Mesendoderm (in vitro differentiated cells): ENCODE data around the gene HEYL.

Experiments used
- DNase-seq: peaks from one replicate; pipeline ENCODE4 v3.0.0; 2013
- H2AK5ac ChIP-seq: 2 replicates; pipeline ENCODE4 v1.6.1; 2013; ENCODE audit warnings: low read length, inconsistent platforms
- H2BK120ac ChIP-seq: 2 replicates; pipeline ENCODE4 v1.6.1; 2013; ENCODE audit warnings: low read depth, mild to moderate bottlenecking, low read length, moderate library complexity, mixed read lengths
- H2BK15ac ChIP-seq: replicated peaks from 2 replicates; pipeline ENCODE4 v1.6.1; 2013; ENCODE audit warnings: low read depth, mild to moderate bottlenecking, moderate library complexity
- H2BK5ac ChIP-seq: 2 replicates; pipeline ENCODE4 v1.6.1; 2013; ENCODE audit warnings: low read length, inconsistent platforms
- H3K18ac ChIP-seq: 2 replicates; pipeline ENCODE4 v1.6.1; 2013; ENCODE audit warnings: mild to moderate bottlenecking, low read length, mixed read lengths
- H3K23ac ChIP-seq: one replicate; pipeline ENCODE4 v1.6.1; 2013; ENCODE audit warnings: low read length
- H3K27ac ChIP-seq: 2 replicates; pipeline ENCODE4 v1.5.1; 2013; ENCODE audit warnings: low read depth, mild to moderate bottlenecking, inconsistent platforms, low read length, moderate library complexity
- H3K27me3 ChIP-seq: 2 replicates; pipeline ENCODE4 v1.6.1; 2013; ENCODE audit warnings: low read length, control low read depth, mild to moderate bottlenecking, inconsistent platforms; ENCODE audit not compliant: insufficient read depth, poor library complexity
- H3K36me3 ChIP-seq: 2 replicates; pipeline ENCODE4 v1.6.1; 2013; ENCODE audit warnings: low read length, inconsistent platforms; ENCODE audit not compliant: control insufficient read depth, insufficient read depth
- H3K4ac ChIP-seq: one replicate; pipeline ENCODE4 v1.6.1; 2013; ENCODE audit warnings: low read depth, mild to moderate bottlenecking, low read length, moderate library complexity
- H3K4me1 ChIP-seq: 2 replicates; pipeline ENCODE4 v1.6.1; 2013; ENCODE audit warnings: low read depth, low read length, inconsistent platforms; ENCODE audit not compliant: control insufficient read depth
- H3K4me2 ChIP-seq: 2 replicates; pipeline ENCODE4 v1.6.1; 2013; ENCODE audit warnings: low read length
- H3K4me3 ChIP-seq: 2 replicates; pipeline ENCODE4 v1.5.1; 2013; ENCODE audit warnings: mild to moderate bottlenecking, low read length
- H3K56ac ChIP-seq: one replicate; pipeline ENCODE4 v1.6.1; 2013; ENCODE audit warnings: low read length
- H3K79me1 ChIP-seq: 2 replicates; pipeline ENCODE4 v1.6.1; 2013; ENCODE audit warnings: low read length, inconsistent platforms
- H3K79me2 ChIP-seq: 2 replicates; pipeline ENCODE4 v1.6.1; 2013; ENCODE audit warnings: mild to moderate bottlenecking, low read length; ENCODE audit not compliant: control insufficient read depth, insufficient read depth
- H3K9ac ChIP-seq: 2 replicates; pipeline ENCODE4 v1.6.1; 2013; ENCODE audit warnings: low read length, inconsistent platforms
- H4K5ac ChIP-seq: one replicate; pipeline ENCODE4 v1.6.1; 2013; ENCODE audit warnings: low read length
- H4K8ac ChIP-seq: one replicate; pipeline ENCODE4 v1.6.1; 2013; ENCODE audit warnings: low read depth, mild to moderate bottlenecking, control low read depth, low read length, moderate library complexity
- WGBS: extraction: QIAGEN DNeasy Blood & Tissue Kit; methylation state at CpG from one replicate; pipeline ENCODE4 v1.1.7; 2013; ENCODE audit warnings: low lambda C conversion rate, missing lambda C conversion rate; ENCODE audit not compliant: insufficient coverage; ENCODE audit errors: extremely low coverage; 5-methylcytosine and 5-hydroxymethylcytosine counted together

The HEYL gene

DNA sequence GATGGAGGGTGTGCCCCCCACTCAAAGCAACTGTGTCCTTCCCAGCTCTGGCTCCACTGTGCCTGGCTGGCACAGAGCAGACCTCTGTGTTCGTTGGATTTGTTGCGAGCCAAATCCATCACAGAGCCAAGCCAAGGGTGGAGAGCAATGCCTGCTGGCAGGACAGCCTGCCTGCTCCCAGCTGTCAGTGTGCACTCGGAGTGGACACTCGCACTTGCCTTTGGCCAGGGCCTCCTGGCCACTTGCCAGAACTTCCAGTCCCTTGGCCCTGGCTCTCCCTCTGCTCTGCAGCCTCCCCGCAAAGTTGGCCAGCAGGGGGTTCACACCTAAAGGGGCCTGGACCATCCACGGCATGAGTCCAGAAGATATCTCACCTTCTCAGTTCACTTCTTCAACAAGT is 16.4 kb downstream of the HEYL start:
- Histone ChIP-seq H3K27ac (no peak overlapping the region), H3K36me3 (no peaks in the 10 kb centered on the region), H2BK120ac (no peak overlapping the region), H3K4me1 (no peaks in the 10 kb centered on the region), H3K4me3 (no peak overlapping the region), H3K79me1 (no peaks in the 10 kb centered on the region), H3K56ac (no peak overlapping the region), H3K9ac (no peak overlapping the region), H3K27me3 (no peaks in the 10 kb centered on the region), H3K4me2 (no peak overlapping the region), H2AK5ac (no peak overlapping the region), H2BK15ac (no peak overlapping the region), H4K5ac (no peak overlapping the region), H3K23ac (no peak overlapping the region), H4K8ac (no peak overlapping the region), H2BK5ac (no peak overlapping the region), H3K18ac (no peak overlapping the region), H3K79me2 (no peaks in the 10 kb centered on the region), H3K4ac (no peak overlapping the region)
- no peak for DNase-seq
- WGBS = no CpG with 5 or more reads among the region's 6 CpGs

- no peaks in the 10 kb centered on the region for H3K27me3 ChIP-seq
- no peak overlapping the region for H3K4me2 ChIP-seq
- H3K18ac ChIP-seq = no peak overlapping the region
- H2BK5ac ChIP-seq = no peak overlapping the region
- no peak overlapping the region for H2AK5ac ChIP-seq
- no peak overlapping the region for H3K9ac ChIP-seq
- no peak overlapping the region for H2BK120ac ChIP-seq
- H4K8ac ChIP-seq = no peak overlapping the region
- no peak overlapping the region for H4K5ac ChIP-seq
- no peak overlapping the region for H3K27ac ChIP-seq
- H3K4ac ChIP-seq = no peak overlapping the region
- H3K79me1 ChIP-seq = no peaks in the 10 kb centered on the region
- no CpG with 5 or more reads among the region's 3 CpGs for WGBS
- DNase-seq = no peak
- no peak overlapping the region for H2BK15ac ChIP-seq
- no peaks in the 10 kb centered on the region for H3K79me2 ChIP-seq
- H3K36me3 ChIP-seq = no peaks in the 10 kb centered on the region
- no peak overlapping the region for H3K4me3 ChIP-seq
- H3K4me1 ChIP-seq = no peaks in the 10 kb centered on the region
- H3K23ac ChIP-seq = no peak overlapping the region
- H3K56ac ChIP-seq = no peak overlapping the region
These were observed 17.0 kb downstream of the HEYL start for GRCh38 chr1:39622427-39622826.

- Histone ChIP-seq H4K5ac (no peak overlapping the region), H2BK120ac (no peak overlapping the region), H3K79me1 (no peaks in the 10 kb centered on the region), H3K4me1 (no peaks in the 10 kb centered on the region), H3K23ac (no peak overlapping the region), H3K79me2 (no peaks in the 10 kb centered on the region), H3K56ac (no peak overlapping the region), H3K27ac (no peak overlapping the region), H3K4me2 (no peak overlapping the region), H3K18ac (no peak overlapping the region), H2BK5ac (no peak overlapping the region), H2BK15ac (no peak overlapping the region), H3K9ac (no peak overlapping the region), H4K8ac (no peak overlapping the region), H3K27me3 (no peaks in the 10 kb centered on the region), H3K36me3 (no peaks in the 10 kb centered on the region), H2AK5ac (no peak overlapping the region), H3K4ac (no peak overlapping the region), H3K4me3 (no peak overlapping the region)
- WGBS = no CpG with 5 or more reads among the region's 3 CpGs
- DNase-seq = no peak
These were observed 18.7 kb downstream of the HEYL start for GRCh38 chr1:39620659-39621165.

- Histone ChIP-seq H2BK5ac (no peak overlapping the region), H3K18ac (no peak overlapping the region)
- WGBS = no CpG with 5 or more reads among the region's 4 CpGs
These were observed 21.9 kb downstream of the HEYL start for GRCh38 chr1:39617488-39618049.

DNA sequence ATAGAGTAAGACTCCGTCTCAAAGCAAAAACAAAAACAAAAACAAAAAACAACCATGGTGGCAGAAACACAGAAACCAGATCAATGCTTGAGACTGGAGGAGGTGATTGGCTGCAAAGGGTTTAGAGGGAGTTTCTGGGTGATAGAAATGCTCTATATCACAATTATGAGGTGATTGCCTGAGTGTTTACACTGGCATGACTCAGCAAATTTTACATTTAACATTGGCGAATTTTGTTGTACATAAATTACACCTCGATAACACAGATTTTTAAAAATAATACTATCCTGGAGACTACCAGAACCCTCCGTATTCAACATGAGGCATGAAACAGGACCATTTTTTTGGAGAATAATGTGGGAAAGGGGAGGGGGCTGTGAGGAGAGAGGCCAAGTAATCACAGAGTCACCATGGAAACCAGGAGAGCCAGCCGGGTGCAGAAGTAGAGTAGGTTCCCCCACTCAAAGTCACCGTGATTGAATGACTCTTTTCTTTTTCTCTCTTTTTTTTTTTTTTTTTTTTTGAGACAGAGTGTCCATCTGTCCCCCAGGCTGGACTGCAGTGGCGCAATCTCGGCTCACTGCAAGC is 24.3 kb downstream of the HEYL start:
- Histone ChIP-seq H2BK5ac (no peak overlapping the region), H3K23ac (no peak overlapping the region), H3K36me3 (no peaks in the 10 kb centered on the region), H3K4ac (no peak overlapping the region), H3K4me1 (no peaks in the 10 kb centered on the region), H3K9ac (no peak overlapping the region), H3K27ac (no peak overlapping the region), H3K27me3 (no peaks in the 10 kb centered on the region), H2BK15ac (no peak overlapping the region), H4K8ac (no peak overlapping the region), H3K4me3 (no peak overlapping the region), H3K56ac (no peak overlapping the region), H3K4me2 (no peak overlapping the region), H2AK5ac (no peak overlapping the region), H3K18ac (no peak overlapping the region), H3K79me2 (no peaks in the 10 kb centered on the region), H3K79me1 (no peaks in the 10 kb centered on the region), H2BK120ac (no peak overlapping the region), H4K5ac (no peak overlapping the region)
- DNase-seq = peak; percentile 43
- no CpG with 5 or more reads among the region's 8 CpGs for WGBS

More at GRCh38 chr1:39617488-39618049, 21.9 kb downstream of the HEYL start:
- Histone ChIP-seq H3K79me2 (no peaks in the 10 kb centered on the region), H3K4me3 (no peak overlapping the region), H2AK5ac (no peak overlapping the region), H3K56ac (no peak overlapping the region), H3K4me1 (no peaks in the 10 kb centered on the region), H3K4ac (no peak overlapping the region), H2BK15ac (no peak overlapping the region), H3K23ac (no peak overlapping the region), H4K5ac (no peak overlapping the region), H3K27ac (no peak overlapping the region), H3K36me3 (no peaks in the 10 kb centered on the region), H3K79me1 (no peaks in the 10 kb centered on the region), H4K8ac (no peak overlapping the region), H2BK120ac (no peak overlapping the region), H3K27me3 (no peaks in the 10 kb centered on the region), H3K9ac (no peak overlapping the region), H3K4me2 (no peak overlapping the region)
- DNase-seq = no peak

- Histone ChIP-seq H2AK5ac (no peak overlapping the region), H2BK5ac (no peak overlapping the region), H3K79me2 (no peaks in the 10 kb centered on the region), H3K4me1 (no peaks in the 10 kb centered on the region), H3K27ac (no peak overlapping the region), H3K23ac (no peak overlapping the region), H3K9ac (no peak overlapping the region), H4K8ac (no peak overlapping the region), H2BK15ac (no peak overlapping the region), H3K4me2 (no peak overlapping the region), H3K27me3 (no peaks in the 10 kb centered on the region), H3K18ac (no peak overlapping the region), H3K56ac (no peak overlapping the region), H3K79me1 (no peaks in the 10 kb centered on the region), H3K4me3 (no peak overlapping the region), H4K5ac (no peak overlapping the region), H3K36me3 (no peaks in the 10 kb centered on the region), H3K4ac (no peak overlapping the region), H2BK120ac (no peak overlapping the region)
- no CpG with 5 or more reads among the region's 6 CpGs for WGBS
- DNase-seq = no peak
These were observed 25.0 kb downstream of the HEYL start for GRCh38 chr1:39614488-39614887.
